Ovary (tissue), 3 donors: ENCODE data around the gene ARHGAP45.

Experiments used
- EP300 ChIP-seq: sonication (generic); formaldehyde crosslinking; IDR thresholded peaks from one replicate; pipeline ENCODE4 v1.6.1; 2017; ENCODE audit warnings: antibody characterized with exemption
- TF ChIP-seq, protein P1 (sequence below), 3 donors: fragments of 450-650 bp in 2 of 3; fragments of 200-600 bp in 1 of 3; IDR thresholded peaks; one replicate each; pipeline versions ENCODE4 v1.5.1 to v1.8.0; 2016 to 2022; ENCODE audit warnings: antibody characterized with exemption in 3 of 3, mild to moderate bottlenecking in 1 of 3
- donor health status: DM: no; HTN: no; CAD: no.

DNA sequence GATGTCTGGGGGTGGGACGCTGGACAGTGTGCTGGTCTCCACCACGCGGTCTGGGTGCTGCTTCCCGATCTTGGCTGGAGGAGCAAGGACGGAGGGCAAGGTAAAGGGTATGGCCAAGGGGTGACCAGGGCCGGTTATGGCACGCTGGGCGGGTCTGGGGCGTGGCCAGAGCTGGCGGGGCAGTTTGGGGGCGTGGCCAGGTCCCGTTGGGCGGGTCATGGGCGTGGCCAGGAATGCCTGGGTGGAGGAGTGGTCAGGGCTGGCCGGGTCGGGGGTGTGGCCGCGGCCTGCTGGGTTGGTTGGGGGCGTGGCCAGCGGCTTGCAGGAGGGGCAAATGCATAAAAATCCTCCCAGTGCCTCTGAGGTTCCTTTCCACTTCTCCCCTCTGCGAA, 56.0 kb downstream of the ARHGAP45 start:
- no peak for TF ChIP-seq EP300
- TF ChIP-seq, protein P1, sequence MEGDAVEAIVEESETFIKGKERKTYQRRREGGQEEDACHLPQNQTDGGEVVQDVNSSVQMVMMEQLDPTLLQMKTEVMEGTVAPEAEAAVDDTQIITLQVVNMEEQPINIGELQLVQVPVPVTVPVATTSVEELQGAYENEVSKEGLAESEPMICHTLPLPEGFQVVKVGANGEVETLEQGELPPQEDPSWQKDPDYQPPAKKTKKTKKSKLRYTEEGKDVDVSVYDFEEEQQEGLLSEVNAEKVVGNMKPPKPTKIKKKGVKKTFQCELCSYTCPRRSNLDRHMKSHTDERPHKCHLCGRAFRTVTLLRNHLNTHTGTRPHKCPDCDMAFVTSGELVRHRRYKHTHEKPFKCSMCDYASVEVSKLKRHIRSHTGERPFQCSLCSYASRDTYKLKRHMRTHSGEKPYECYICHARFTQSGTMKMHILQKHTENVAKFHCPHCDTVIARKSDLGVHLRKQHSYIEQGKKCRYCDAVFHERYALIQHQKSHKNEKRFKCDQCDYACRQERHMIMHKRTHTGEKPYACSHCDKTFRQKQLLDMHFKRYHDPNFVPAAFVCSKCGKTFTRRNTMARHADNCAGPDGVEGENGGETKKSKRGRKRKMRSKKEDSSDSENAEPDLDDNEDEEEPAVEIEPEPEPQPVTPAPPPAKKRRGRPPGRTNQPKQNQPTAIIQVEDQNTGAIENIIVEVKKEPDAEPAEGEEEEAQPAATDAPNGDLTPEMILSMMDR (IDR thresholded peaks at IDR 0.05), result no peak
